ENCODE data around the gene STXBP5L. TPM values are rescaled to one million over a fixed set of nuclear protein-coding genes. Genes with fewer than 3 reads are reported as not detected.

Gene STXBP5L
- total RNA-seq, 1 donor from 2014 or later = 2.1 TPM

DNA sequence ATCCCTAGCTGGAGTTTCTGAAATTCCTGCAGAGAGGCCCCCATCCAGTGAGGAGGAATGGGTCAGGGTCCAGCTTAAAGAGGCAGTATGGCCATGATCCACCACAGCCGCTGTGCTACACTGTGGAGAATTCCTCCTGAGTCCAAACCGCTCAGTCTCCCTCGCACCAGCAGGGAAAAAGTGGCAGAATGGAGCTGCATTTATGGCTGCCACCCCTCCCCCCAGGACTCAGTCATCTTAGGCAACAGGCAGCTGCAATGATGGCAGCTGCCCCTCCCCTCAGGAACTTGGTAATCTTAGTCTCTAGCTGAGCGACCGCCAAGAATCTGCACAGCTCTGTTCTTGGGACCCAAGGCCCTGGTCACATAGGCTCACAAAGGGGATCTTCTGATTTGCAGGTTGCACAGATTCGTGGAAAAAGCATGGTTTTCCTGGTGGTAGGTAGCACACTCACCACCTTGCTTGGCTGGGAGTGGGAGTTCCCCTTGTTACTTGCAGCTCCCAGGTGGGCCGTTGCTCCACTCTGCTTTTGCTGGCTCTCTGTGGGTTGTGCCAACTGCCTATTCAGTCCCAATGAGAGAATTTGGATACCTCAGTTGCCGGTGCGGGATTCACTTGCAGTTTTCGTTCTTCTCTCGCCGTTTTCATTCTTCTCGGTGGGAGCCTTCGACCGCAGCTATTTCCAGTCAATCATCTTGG lies 204.1 kb downstream of the STXBP5L start:
- Histone ChIP-seq H3K27me3 (ENCODE audit: insufficient read depth, low read length) (no peaks in the 10 kb centered on the region), H3K79me2 (ENCODE audit: insufficient read depth, low read length) (no peaks in the 10 kb centered on the region), H3K9me3 (ENCODE audit: insufficient read depth, low read depth, low read length) (no peaks in the 10 kb centered on the region), H3K9ac (ENCODE audit: low read length) (no peak overlapping the region), H3K36me3 (ENCODE audit: insufficient read depth, low read length) (no peaks in the 10 kb centered on the region), H3K4me1 (ENCODE audit: insufficient read depth, low read length) (no peaks in the 10 kb centered on the region), H4K20me1 (ENCODE audit: insufficient read depth, low read length) (no peaks in the 10 kb centered on the region), H3K27ac (ENCODE audit: low read depth, low read length) (no peak overlapping the region), H3K4me2 (ENCODE audit: low read length) (no peak overlapping the region), H2AFZ (ENCODE audit: low read depth, low read length) (no peak overlapping the region), H3K4me3 (ENCODE audit: insufficient read depth, low read depth, low read length) (no peak overlapping the region)
- no peak for FAIRE-seq
- no peak for DNase-seq (ENCODE audit: low read depth)
- no peak overlapping the region for H3K4me3 Mint-ChIP-seq (ENCODE audit: unreplicated experiment)
- TF ChIP-seq CTCF (IDR thresholded peaks at IDR 0.05; ENCODE audit: insufficient read depth, low read depth, low read length) (no peak), EZH2 (IDR thresholded peaks at IDR 0.05; ENCODE audit: insufficient read depth, low read length) (no peak)
- no peaks in the 10 kb centered on the region for H3K36me3 Mint-ChIP-seq (ENCODE audit: low read depth, unreplicated experiment)
- no peak overlapping the region for H3K27ac Mint-ChIP-seq (ENCODE audit: unreplicated experiment)
- H3K4me1 Mint-ChIP-seq (ENCODE audit: low read depth, unreplicated experiment) = no peaks in the 10 kb centered on the region
- H3K9me3 Mint-ChIP-seq (ENCODE audit: unreplicated experiment) = no peaks in the 10 kb centered on the region
- no peaks in the 10 kb centered on the region for H3K27me3 Mint-ChIP-seq (ENCODE audit: low read depth, unreplicated experiment)

DNA sequence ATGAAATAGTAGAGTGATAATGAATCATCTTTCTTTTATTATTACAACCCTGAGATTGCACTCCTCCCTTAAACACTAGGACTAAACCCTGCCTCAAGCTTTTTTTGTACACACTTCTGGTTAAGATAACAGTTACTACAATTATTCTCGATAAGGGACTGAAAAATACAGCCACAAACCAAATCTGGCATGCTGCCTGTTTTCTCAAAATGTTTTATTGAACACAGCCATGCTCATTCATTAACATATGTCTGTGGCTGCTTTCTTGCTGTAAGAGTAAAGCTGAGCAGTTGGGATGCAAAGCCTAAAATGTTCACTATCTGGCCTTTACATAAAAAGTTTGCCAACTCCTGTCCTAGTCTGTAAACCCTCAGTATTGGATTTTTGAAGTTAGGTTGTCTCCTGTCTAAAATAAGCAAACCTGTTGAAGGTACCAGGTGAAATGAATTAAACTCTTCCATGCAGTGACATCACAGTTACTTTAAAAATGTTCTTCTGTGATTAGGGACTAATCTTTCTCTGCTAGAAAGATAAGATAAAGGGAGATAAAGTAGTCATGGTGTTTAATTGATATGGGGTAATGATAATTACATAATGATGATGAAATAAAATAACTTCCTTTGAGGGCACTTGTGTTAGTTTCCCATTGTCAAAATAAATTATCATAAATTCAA lies 218.2 kb downstream of the STXBP5L start:
- H3K27me3 Mint-ChIP-seq (ENCODE audit: low read depth, unreplicated experiment) = no peaks in the 10 kb centered on the region
- H4K20me1 ChIP-seq (ENCODE audit: insufficient read depth, low read length) = no peaks in the 10 kb centered on the region
- H3K9me3 Mint-ChIP-seq (ENCODE audit: unreplicated experiment) = no peaks in the 10 kb centered on the region
- no peaks in the 10 kb centered on the region for H3K27me3 ChIP-seq (ENCODE audit: insufficient read depth, low read length)
- H3K4me1 Mint-ChIP-seq (ENCODE audit: low read depth, unreplicated experiment) = no peaks in the 10 kb centered on the region
- H3K27ac ChIP-seq (ENCODE audit: low read depth, low read length) = no peak overlapping the region
- H3K9me3 ChIP-seq (ENCODE audit: insufficient read depth, low read depth, low read length) = no peaks in the 10 kb centered on the region
- no peak overlapping the region for H2AFZ ChIP-seq (ENCODE audit: low read depth, low read length)
- H3K27ac Mint-ChIP-seq (ENCODE audit: unreplicated experiment) = no peak overlapping the region
- no peak overlapping the region for H3K9ac ChIP-seq (ENCODE audit: low read length)
- no peaks in the 10 kb centered on the region for H3K79me2 ChIP-seq (ENCODE audit: insufficient read depth, low read length)
- H3K4me1 ChIP-seq (ENCODE audit: insufficient read depth, low read length) = no peaks in the 10 kb centered on the region
- no peak overlapping the region for H3K4me2 ChIP-seq (ENCODE audit: low read length)
- DNase-seq (ENCODE audit: low read depth) (peak; percentile 19), FAIRE-seq (no peak)
- no peak overlapping the region for H3K4me3 Mint-ChIP-seq (ENCODE audit: unreplicated experiment)
- TF ChIP-seq CTCF (IDR thresholded peaks at IDR 0.05; ENCODE audit: insufficient read depth, low read depth, low read length) (no peak), EZH2 (IDR thresholded peaks at IDR 0.05; ENCODE audit: insufficient read depth, low read length) (no peak)
- no peak overlapping the region for H3K4me3 ChIP-seq (ENCODE audit: insufficient read depth, low read depth, low read length)
- H3K36me3 Mint-ChIP-seq (ENCODE audit: low read depth, unreplicated experiment) = no peaks in the 10 kb centered on the region
- H3K36me3 ChIP-seq (ENCODE audit: insufficient read depth, low read length) = no peaks in the 10 kb centered on the region

- FAIRE-seq (no peak), DNase-seq (ENCODE audit: low read depth) (no peak)
- Histone ChIP-seq H2AFZ (ENCODE audit: low read depth, low read length) (no peak overlapping the region), H3K9ac (ENCODE audit: low read length) (no peak overlapping the region), H3K4me1 (ENCODE audit: insufficient read depth, low read length) (no peaks in the 10 kb centered on the region), H3K79me2 (ENCODE audit: insufficient read depth, low read length) (no peaks in the 10 kb centered on the region), H3K9me3 (ENCODE audit: insufficient read depth, low read depth, low read length) (no peaks in the 10 kb centered on the region), H3K27ac (ENCODE audit: low read depth, low read length) (no peak overlapping the region), H3K27me3 (ENCODE audit: insufficient read depth, low read length) (no peaks in the 10 kb centered on the region), H3K4me2 (ENCODE audit: low read length) (no peak overlapping the region), H3K4me3 (ENCODE audit: insufficient read depth, low read depth, low read length) (no peak overlapping the region), H3K36me3 (ENCODE audit: insufficient read depth, low read length) (no peaks in the 10 kb centered on the region), H4K20me1 (ENCODE audit: insufficient read depth, low read length) (no peaks in the 10 kb centered on the region)
- no peaks in the 10 kb centered on the region for H3K27me3 Mint-ChIP-seq (ENCODE audit: low read depth, unreplicated experiment)
- H3K9me3 Mint-ChIP-seq (ENCODE audit: unreplicated experiment) = no peaks in the 10 kb centered on the region
- H3K4me1 Mint-ChIP-seq (ENCODE audit: low read depth, unreplicated experiment) = no peaks in the 10 kb centered on the region
- no peak for TF ChIP-seq CTCF (IDR thresholded peaks at IDR 0.05; ENCODE audit: insufficient read depth, low read depth, low read length)
- no peak for TF ChIP-seq EZH2 (IDR thresholded peaks at IDR 0.05; ENCODE audit: insufficient read depth, low read length)
- H3K36me3 Mint-ChIP-seq (ENCODE audit: low read depth, unreplicated experiment) = no peaks in the 10 kb centered on the region
- H3K27ac Mint-ChIP-seq (ENCODE audit: unreplicated experiment) = no peak overlapping the region
- H3K4me3 Mint-ChIP-seq (ENCODE audit: unreplicated experiment) = no peak overlapping the region
These were observed 218.7 kb downstream of the STXBP5L start for GRCh38 chr3:121126707-121127035.

Data from astrocyte (in vitro differentiated cells and primary cell).